PC-3 (cell line): ENCODE data around the gene NAPSA. TPM values are rescaled to one million over a fixed set of nuclear protein-coding genes. Genes with fewer than 3 reads are reported as not detected.
A peak's percentile ranks its signal among the peaks of the same experiment; 100 is the strongest.

Source experiments
- ATAC-seq: fragments of 200-7000 bp; cut with Tn5 transposase; 2 replicates; pipeline ENCODE4 v1.9.1; 2020; ENCODE audit warnings: mild to moderate bottlenecking, moderate library complexity
- BruUV-seq: library from RNA; stranded (reverse); fragments of 400-500 nt; replicated peaks from 2 replicates; lab custom pipeline; 2021; lab: Mats Ljungman, UMichigan
- CTCF ChIA-PET: fragments of 300-600 bp; sonication (Branson Sonifier 250); formaldehyde crosslinking; loops from one replicate; lab custom pipeline; 2022; ENCODE audit warnings: antibody characterized with exemption; lab: Charles Lee
- POLR2A ChIA-PET: fragments of 300-600 bp; sonication (Branson Sonifier 250); formaldehyde crosslinking; loops from one replicate; lab custom pipeline; 2022; ENCODE audit warnings: antibody characterized with exemption; ENCODE audit not compliant: unreplicated experiment; lab: Charles Lee
- DNase-seq: peaks from one replicate; pipeline ENCODE4 v3.0.0-alpha.2; 2015
- H2AFZ ChIP-seq: fragments of 300-600 bp; sonication (generic); 2 replicates; pipeline ENCODE4 v1.6.0; 2016; ENCODE audit warnings: antibody characterized with exemption, low read length
- H3F3A ChIP-seq: fragments of 300-600 bp; sonication (generic); one replicate; pipeline ENCODE4 v1.6.0; 2017; ENCODE audit warnings: antibody characterized with exemption, low read length, control low read depth, mild to moderate bottlenecking; ENCODE audit not compliant: unreplicated experiment
- H3K27ac ChIP-seq: fragments of 300-600 bp; sonication (generic); 2 replicates; pipeline ENCODE4 v1.5.1; 2016; ENCODE audit warnings: mild to moderate bottlenecking, low read length
- H3K27me3 ChIP-seq: fragments of 300-600 bp; sonication (generic); 2 replicates; pipeline ENCODE4 v1.6.1; 2016; ENCODE audit warnings: low read length, mixed read lengths
- H3K36me3 ChIP-seq: fragments of 300-600 bp; sonication (generic); 2 replicates; pipeline ENCODE4 v1.6.1; 2016; ENCODE audit warnings: low read depth, mixed run types, low read length, mixed read lengths
- H3K4me1 ChIP-seq: fragments of 300-600 bp; sonication (generic); 2 replicates; pipeline ENCODE4 v1.5.1; 2016; ENCODE audit warnings: low read length; ENCODE audit not compliant: insufficient read depth
- H3K4me2 ChIP-seq: fragments of 300-600 bp; sonication (generic); 2 replicates; pipeline ENCODE4 v1.6.0; 2016; ENCODE audit warnings: low read length
- H3K4me3 ChIP-seq: fragments of 300-600 bp; sonication (generic); 2 replicates; pipeline ENCODE4 v1.5.1; 2016; ENCODE audit warnings: mild to moderate bottlenecking, low read length, mixed read lengths
- H3K79me2 ChIP-seq: fragments of 300-600 bp; sonication (generic); 2 replicates; pipeline ENCODE4 v1.6.1; 2017; ENCODE audit warnings: low read length, mixed read lengths
- H3K9ac ChIP-seq: fragments of 300-600 bp; sonication (generic); 2 replicates; pipeline ENCODE4 v1.6.0; 2016; ENCODE audit warnings: mild to moderate bottlenecking, low read length
- H3K9me2 ChIP-seq: fragments of 300-600 bp; sonication (generic); replicated peaks from 2 replicates; pipeline ENCODE4 v1.6.1; 2016; ENCODE audit warnings: mixed run types, low read length, mixed read lengths
- H3K9me3 ChIP-seq: fragments of 300-600 bp; sonication (generic); 2 replicates; pipeline ENCODE4 v1.6.1; 2016; ENCODE audit warnings: low read length, mixed read lengths
- H4K20me1 ChIP-seq: fragments of 300-600 bp; sonication (generic); 2 replicates; pipeline ENCODE4 v1.6.1; 2016; ENCODE audit warnings: low read length, mixed read lengths
- EZH2 ChIP-seq: fragments of 300-600 bp; sonication (generic); IDR thresholded peaks from one replicate; pipeline ENCODE4 v1.6.1; 2017; ENCODE audit warnings: antibody characterized with exemption, mild to moderate bottlenecking, low read length; ENCODE audit not compliant: unreplicated experiment
- EZH2phosphoT487 ChIP-seq: fragments of 300-600 bp; sonication (generic); IDR thresholded peaks from 2 replicates; pipeline ENCODE4 v1.6.1; 2018; ENCODE audit warnings: mild to moderate bottlenecking, antibody characterized with exemption, low read length, borderline replicate concordance
- intact Hi-C: fragments of 100-400 bp; cut with micrococcal nuclease; formaldehyde crosslinking; loops from 2 replicates; pipeline ENCODE4 v1.9.0; 2023
- total RNA-seq: library from RNA; depleted of rRNA; stranded (reverse); fragments of >200 nt; gene quantifications from 2 replicates; pipeline ENCODE4 v1.2.3, GENCODE V29; 2014
- TF ChIP-seq, protein P1 (sequence below): fragments of 300-600 bp; sonication (generic); conservative IDR thresholded peaks from 2 replicates; pipeline ENCODE4 v1.5.1; 2017; ENCODE audit warnings: antibody characterized with exemption, low read depth, mild to moderate bottlenecking, low read length

NAPSA gene
- total RNA-seq, 1 experiment from 2014 or later: 3.0 TPM

DNA sequence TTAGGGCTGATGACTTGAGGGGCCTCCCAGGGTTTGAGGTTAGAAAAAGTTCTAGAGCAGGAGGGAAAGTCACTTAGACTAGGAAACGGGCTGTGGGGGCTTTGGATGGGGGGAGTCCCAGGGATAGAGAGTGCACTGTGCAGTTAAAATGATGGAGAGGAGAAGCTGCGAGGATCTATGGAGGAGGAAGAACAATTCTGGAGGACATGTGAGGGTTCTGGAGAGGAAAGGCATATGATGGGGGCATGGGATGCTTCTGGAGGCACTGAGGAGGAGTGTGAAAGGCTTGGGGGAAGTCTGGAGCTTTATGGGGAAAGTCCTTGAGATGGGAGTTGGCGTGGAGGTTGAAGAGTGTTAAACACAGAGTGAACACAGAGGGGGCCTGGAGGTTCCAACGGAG is 38.4 kb downstream of the NAPSA start:
- Histone ChIP-seq H3K4me1 (peaks cover 12% of the 10 kb centered on the region; the same call in 1 of the 2 replicates), H3K4me3 (no peak overlapping the region), H3K27me3 (no peaks in the 10 kb centered on the region), H4K20me1 (peaks cover 13% of the 10 kb centered on the region; the same call in 1 of the 2 replicates), H3K79me2 (no peaks in the 10 kb centered on the region), H3K36me3 (no peaks in the 10 kb centered on the region), H3K4me2 (no peak overlapping the region), H3K9me3 (no peaks in the 10 kb centered on the region), H2AFZ (no peak overlapping the region), H3F3A (no peaks in the 10 kb centered on the region), H3K9ac (no peak overlapping the region), H3K27ac (no peak overlapping the region), H3K9me2 (no peaks in the 10 kb centered on the region)
- BruUV-seq: TSS peak; percentile 43
- CTCF ChIA-PET: no interaction called here
- DNase-seq (no peak), ATAC-seq (no peak)
- TF ChIP-seq EZH2 (no peak), EZH2phosphoT487 (no peak)
- TF ChIP-seq, protein P1, sequence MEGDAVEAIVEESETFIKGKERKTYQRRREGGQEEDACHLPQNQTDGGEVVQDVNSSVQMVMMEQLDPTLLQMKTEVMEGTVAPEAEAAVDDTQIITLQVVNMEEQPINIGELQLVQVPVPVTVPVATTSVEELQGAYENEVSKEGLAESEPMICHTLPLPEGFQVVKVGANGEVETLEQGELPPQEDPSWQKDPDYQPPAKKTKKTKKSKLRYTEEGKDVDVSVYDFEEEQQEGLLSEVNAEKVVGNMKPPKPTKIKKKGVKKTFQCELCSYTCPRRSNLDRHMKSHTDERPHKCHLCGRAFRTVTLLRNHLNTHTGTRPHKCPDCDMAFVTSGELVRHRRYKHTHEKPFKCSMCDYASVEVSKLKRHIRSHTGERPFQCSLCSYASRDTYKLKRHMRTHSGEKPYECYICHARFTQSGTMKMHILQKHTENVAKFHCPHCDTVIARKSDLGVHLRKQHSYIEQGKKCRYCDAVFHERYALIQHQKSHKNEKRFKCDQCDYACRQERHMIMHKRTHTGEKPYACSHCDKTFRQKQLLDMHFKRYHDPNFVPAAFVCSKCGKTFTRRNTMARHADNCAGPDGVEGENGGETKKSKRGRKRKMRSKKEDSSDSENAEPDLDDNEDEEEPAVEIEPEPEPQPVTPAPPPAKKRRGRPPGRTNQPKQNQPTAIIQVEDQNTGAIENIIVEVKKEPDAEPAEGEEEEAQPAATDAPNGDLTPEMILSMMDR: no peak
- POLR2A ChIA-PET: no interaction called here
- intact Hi-C loops: no loop called here

DNA sequence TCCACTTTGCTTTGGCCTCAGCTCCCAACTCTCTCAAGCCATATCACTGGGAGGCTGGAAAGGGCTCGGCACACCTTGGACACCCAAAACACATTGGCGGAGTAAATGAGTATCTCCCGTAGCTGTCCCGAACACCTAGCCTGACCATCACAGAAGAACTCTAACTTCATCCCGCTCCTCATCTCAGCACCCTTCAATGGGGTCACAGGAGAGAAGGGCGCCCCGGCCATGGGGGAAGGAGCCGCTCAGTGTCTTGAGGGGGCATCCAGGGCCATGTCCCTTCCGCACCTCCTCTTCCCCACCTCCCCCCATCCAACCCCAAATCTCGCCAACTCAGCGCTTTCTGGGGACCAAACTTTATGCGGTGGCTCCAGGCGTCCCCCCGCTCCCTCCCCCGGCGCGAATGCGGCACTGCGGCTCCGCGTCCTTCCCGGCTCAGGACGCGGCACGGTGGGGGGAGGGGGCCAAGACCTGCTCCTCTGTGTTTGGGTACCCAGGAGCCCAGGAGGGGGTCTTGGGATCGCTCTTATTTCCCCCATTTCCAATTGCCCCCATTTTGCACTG is 39.3 kb downstream of the NAPSA start:
- no peaks in the 10 kb centered on the region for H3K9me2 ChIP-seq
- no peaks in the 10 kb centered on the region for H3F3A ChIP-seq
- H4K20me1 ChIP-seq: peaks cover 13% of the 10 kb centered on the region; the same call in 1 of the 2 replicates
- CTCF ChIA-PET: no interaction called here
- no peaks in the 10 kb centered on the region for H3K27me3 ChIP-seq
- intact Hi-C loops: no loop called here
- no peak overlapping the region; the same call in 1 of the 2 replicates for H3K4me3 ChIP-seq
- no TSS peak for BruUV-seq
- DNase-seq (no peak), ATAC-seq (no peak)
- no peak overlapping the region for H3K9ac ChIP-seq
- TF ChIP-seq EZH2phosphoT487 (no peak), EZH2 (no peak)
- TF ChIP-seq, protein P1: no peak
- no peaks in the 10 kb centered on the region for H3K9me3 ChIP-seq
- H3K36me3 ChIP-seq: no peaks in the 10 kb centered on the region
- H3K4me1 ChIP-seq: peaks cover 12% of the 10 kb centered on the region; the same call in 1 of the 2 replicates
- H2AFZ ChIP-seq: no peak overlapping the region
- H3K4me2 ChIP-seq: peak overlapping the region; percentile 57; the same call in 1 of the 2 replicates
- no peaks in the 10 kb centered on the region for H3K79me2 ChIP-seq
- H3K27ac ChIP-seq: no peak overlapping the region
- POLR2A ChIA-PET: no interaction called here
